ENCODE data around the gene DLG1. TPM values are rescaled to one million over a fixed set of nuclear protein-coding genes. Genes with fewer than 3 reads are reported as not detected.

The DLG1 gene
- total RNA-seq, 4 donors from 2014 or later, result 71.4 to 96.7 (median 88.5) TPM

- intact Hi-C loops (cut with DNase I; ENCODE audit: low total_unique reads), result no loop called here
- TF ChIP-seq, protein P1, sequence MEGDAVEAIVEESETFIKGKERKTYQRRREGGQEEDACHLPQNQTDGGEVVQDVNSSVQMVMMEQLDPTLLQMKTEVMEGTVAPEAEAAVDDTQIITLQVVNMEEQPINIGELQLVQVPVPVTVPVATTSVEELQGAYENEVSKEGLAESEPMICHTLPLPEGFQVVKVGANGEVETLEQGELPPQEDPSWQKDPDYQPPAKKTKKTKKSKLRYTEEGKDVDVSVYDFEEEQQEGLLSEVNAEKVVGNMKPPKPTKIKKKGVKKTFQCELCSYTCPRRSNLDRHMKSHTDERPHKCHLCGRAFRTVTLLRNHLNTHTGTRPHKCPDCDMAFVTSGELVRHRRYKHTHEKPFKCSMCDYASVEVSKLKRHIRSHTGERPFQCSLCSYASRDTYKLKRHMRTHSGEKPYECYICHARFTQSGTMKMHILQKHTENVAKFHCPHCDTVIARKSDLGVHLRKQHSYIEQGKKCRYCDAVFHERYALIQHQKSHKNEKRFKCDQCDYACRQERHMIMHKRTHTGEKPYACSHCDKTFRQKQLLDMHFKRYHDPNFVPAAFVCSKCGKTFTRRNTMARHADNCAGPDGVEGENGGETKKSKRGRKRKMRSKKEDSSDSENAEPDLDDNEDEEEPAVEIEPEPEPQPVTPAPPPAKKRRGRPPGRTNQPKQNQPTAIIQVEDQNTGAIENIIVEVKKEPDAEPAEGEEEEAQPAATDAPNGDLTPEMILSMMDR (IDR thresholded peaks at IDR 0.05), result no peak
- TF ChIP-seq POLR2A (IDR thresholded peaks at IDR 0.05), result no peak
- H3K4me3 ChIP-seq (ENCODE audit: low read depth, poor library complexity, severe bottlenecking), result no peak overlapping the region
- DNase-seq (ENCODE audit: low spot score in 2 of 2), result no peak
- WGBS, 2 donors, result 80 to 81% methylated on average over 2 of the region's 2 CpGs
Measured at GRCh38 chr3:197105786-197106185, 192.6 kb downstream of the DLG1 start.

- intact Hi-C loops (cut with DNase I; ENCODE audit: low total_unique reads), result no loop called here
- no peak overlapping the region for H3K4me3 ChIP-seq (ENCODE audit: low read depth, poor library complexity, severe bottlenecking)
- WGBS, 2 donors, result 73 to 77% methylated on average over 1 of the region's 1 CpG
- no peak for DNase-seq (ENCODE audit: low spot score in 2 of 2)
- TF ChIP-seq POLR2A (IDR thresholded peaks at IDR 0.05), result no peak
- TF ChIP-seq, protein P1 (IDR thresholded peaks at IDR 0.05), result no peak
Measured at GRCh38 chr3:197104738-197105137, 193.7 kb downstream of the DLG1 start.

DNA sequence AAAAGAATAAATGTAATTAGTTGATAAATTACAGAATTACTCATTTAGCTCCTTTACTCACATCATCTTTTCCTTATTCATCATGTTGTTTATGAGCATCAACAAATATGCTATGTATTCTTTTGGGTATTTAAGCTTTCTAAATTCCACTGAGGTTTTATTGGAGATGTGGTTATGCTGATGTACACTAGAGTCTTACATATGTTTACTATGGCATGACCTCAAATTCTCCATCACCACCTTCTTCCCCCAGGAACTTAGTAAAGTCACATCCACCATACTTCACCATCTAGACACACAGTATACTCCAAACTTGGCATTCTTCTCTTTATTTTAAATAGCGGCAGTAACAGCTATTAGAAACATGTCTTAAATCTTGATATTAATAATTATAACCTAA lies 194.6 kb downstream of the DLG1 start:
- 92 to 97% methylated on average over 1 of the region's 1 CpG for WGBS, 2 donors
- intact Hi-C loops (cut with DNase I; ENCODE audit: low total_unique reads), result no loop called here
- no peak for DNase-seq (ENCODE audit: low spot score in 2 of 2)
- TF ChIP-seq, protein P1 (IDR thresholded peaks at IDR 0.05), result no peak
- no peak for TF ChIP-seq POLR2A (IDR thresholded peaks at IDR 0.05)
- no peak overlapping the region for H3K4me3 ChIP-seq (ENCODE audit: low read depth, poor library complexity, severe bottlenecking)

DNA sequence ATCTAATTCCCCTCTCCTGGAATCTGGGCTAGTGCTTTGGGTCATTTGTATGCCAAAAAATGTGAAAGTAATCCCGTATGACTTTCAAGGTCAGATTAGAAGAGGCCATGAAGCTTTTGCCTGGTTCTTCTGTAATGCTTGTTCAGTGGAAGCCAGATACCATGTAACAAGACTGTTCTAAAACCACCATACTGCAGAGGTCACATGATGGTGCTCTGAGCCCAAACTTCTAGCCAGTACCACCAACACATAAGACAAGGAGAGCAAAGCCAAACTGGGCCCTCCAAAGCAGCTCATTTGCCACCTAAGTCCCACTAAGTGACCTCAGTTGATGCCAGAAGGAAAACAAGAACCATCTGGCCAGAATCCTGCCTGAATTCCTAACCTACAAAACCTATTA lies 204.5 kb downstream of the DLG1 start:
- intact Hi-C loops (cut with DNase I; ENCODE audit: low total_unique reads), result no loop called here

GRCh38 chr3:197088370-197088769 lies 210.0 kb downstream of the DLG1 start:
- no peak overlapping the region for H3K4me3 ChIP-seq (ENCODE audit: low read depth, poor library complexity, severe bottlenecking)
- TF ChIP-seq, protein P1 (IDR thresholded peaks at IDR 0.05), result no peak
- no peak for TF ChIP-seq POLR2A (IDR thresholded peaks at IDR 0.05)
- whole genome bisulfite sequencing, 2 donors, result 66 to 67% methylated on average over 3 of the region's 3 CpGs
- intact Hi-C loops (cut with DNase I; ENCODE audit: low total_unique reads), result no loop called here
- no peak for DNase-seq (ENCODE audit: low spot score in 2 of 2)

More for the DNA sequence above, 204.5 kb downstream of the DLG1 start:
- TF ChIP-seq, protein P1 (IDR thresholded peaks at IDR 0.05), result no peak
- no peak for TF ChIP-seq POLR2A (IDR thresholded peaks at IDR 0.05)
- DNase-seq (ENCODE audit: low spot score in 2 of 2), result no peak
- no peak overlapping the region for H3K4me3 ChIP-seq (ENCODE audit: low read depth, poor library complexity, severe bottlenecking)
- 76 to 83% methylated on average over 1 of the region's 1 CpG for WGBS, 2 donors

GRCh38 chr3:197085137-197085536 lies 213.3 kb downstream of the DLG1 start:
- intact Hi-C loops (cut with DNase I; ENCODE audit: low total_unique reads), result no loop called here
- TF ChIP-seq, protein P1 (IDR thresholded peaks at IDR 0.05), result no peak
- no peak for TF ChIP-seq POLR2A (IDR thresholded peaks at IDR 0.05)
- no peak overlapping the region for H3K4me3 ChIP-seq (ENCODE audit: low read depth, poor library complexity, severe bottlenecking)
- no peak for DNase-seq (ENCODE audit: low spot score in 2 of 2)
- 89% methylated on average over 4 of the region's 4 CpGs for WGBS, 2 donors
